H1 (cell line): ENCODE data around the gene BAIAP2. TPM values are rescaled to one million over a fixed set of nuclear protein-coding genes. Genes with fewer than 3 reads are reported as not detected.

Source experiments
- ASH2L ChIP-seq: fragments of 200-600, 300-600 bp; sonication (generic); IDR thresholded peaks from one replicate; pipeline ENCODE4 v1.7.1; 2017; ENCODE audit warnings: low read length
- CBX5 ChIP-seq: fragments of 300-800, 300-1000 bp; sonication (generic); IDR thresholded peaks from 2 replicates; pipeline ENCODE4 v1.7.1; 2016; ENCODE audit warnings: antibody characterized with exemption, low read length, low read depth
- CBX8 ChIP-seq: fragments of 300-800, 300-1000 bp; sonication (generic); IDR thresholded peaks from 2 replicates; pipeline ENCODE4 v1.7.1; 2016; ENCODE audit warnings: low read depth, low read length, borderline replicate concordance
- GTF2F1 ChIP-seq: IDR thresholded peaks from 2 replicates; pipeline ENCODE4 v1.6.1; 2012; ENCODE audit warnings: low read depth, low read length, improper control_type of control experiment, borderline replicate concordance
- JUN ChIP-seq: IDR thresholded peaks from 2 replicates; pipeline ENCODE4 v1.6.1; 2011; ENCODE audit warnings: low read depth, mild to moderate bottlenecking, improper control_type of control experiment, low read length
- NANOG ChIP-seq: IDR thresholded peaks from 2 replicates; pipeline ENCODE4 v1.6.1; 2011; ENCODE audit warnings: low read length, low read depth, mild to moderate bottlenecking, inconsistent platforms; ENCODE audit not compliant: insufficient read depth, poor library complexity, severe bottlenecking
- RNF2 ChIP-seq: fragments of 200-900, 300-1000 bp; sonication (generic); IDR thresholded peaks from 2 replicates; pipeline ENCODE4 v1.7.1; 2016; ENCODE audit warnings: borderline replicate concordance, low read depth, mild to moderate bottlenecking, antibody characterized with exemption, low read length; ENCODE audit not compliant: poor library complexity, severe bottlenecking; ENCODE audit errors: missing control alignments
- RXRA ChIP-seq: IDR thresholded peaks from 2 replicates; pipeline ENCODE4 v1.6.1; 2011; ENCODE audit warnings: low read depth, mild to moderate bottlenecking, low read length, moderate library complexity; ENCODE audit not compliant: insufficient read depth
- SRF ChIP-seq: IDR thresholded peaks from 2 replicates; pipeline ENCODE4 v1.6.1; 2011; ENCODE audit warnings: mild to moderate bottlenecking, low read depth, low read length, moderate library complexity
- TBP ChIP-seq: IDR thresholded peaks from 2 replicates; pipeline ENCODE4 v1.6.1; 2011; ENCODE audit warnings: low read depth, low read length, improper control_type of control experiment
- polyA plus RNA-seq, 7 experiments: library from polyadenylated mRNA; depleted of rRNA in 3 of 7; stranded (reverse) in 5 of 7; unstranded in 2 of 7; fragments of >200 nt in 5 of 7; fragments of 200-250 nt in 2 of 7; gene quantifications; 1 replicate in 5 of 7; 2 replicates in 1 of 7; 4 replicates in 1 of 7; pipeline versions ENCODE4 v1.2.1 to v1.2.3, GENCODE V29; 2011 to 2013; ENCODE audit warnings: missing spikeins in 2 of 7, mixed read lengths in 2 of 7
- total RNA-seq: library from RNA; stranded (reverse); fragmentation: NEBNext Ultra II Directional; extraction: Animal tissue kit (Norgen Biotek cat#: 25700); gene quantifications from 2 replicates; pipeline ENCODE4 v1.2.1, GENCODE V29; 2021
- TF ChIP-seq, protein P1 (sequence below): IDR thresholded peaks from 2 replicates; pipeline ENCODE4 v1.6.1; 2012; ENCODE audit warnings: low read length, inconsistent platforms

BAIAP2 gene
- total and polyA plus RNA-seq, 2 of the 8 experiments (the other 6 are each of a cell fraction or from before 2014, with no cell fraction given), result 10.0 to 22.8 TPM

DNA sequence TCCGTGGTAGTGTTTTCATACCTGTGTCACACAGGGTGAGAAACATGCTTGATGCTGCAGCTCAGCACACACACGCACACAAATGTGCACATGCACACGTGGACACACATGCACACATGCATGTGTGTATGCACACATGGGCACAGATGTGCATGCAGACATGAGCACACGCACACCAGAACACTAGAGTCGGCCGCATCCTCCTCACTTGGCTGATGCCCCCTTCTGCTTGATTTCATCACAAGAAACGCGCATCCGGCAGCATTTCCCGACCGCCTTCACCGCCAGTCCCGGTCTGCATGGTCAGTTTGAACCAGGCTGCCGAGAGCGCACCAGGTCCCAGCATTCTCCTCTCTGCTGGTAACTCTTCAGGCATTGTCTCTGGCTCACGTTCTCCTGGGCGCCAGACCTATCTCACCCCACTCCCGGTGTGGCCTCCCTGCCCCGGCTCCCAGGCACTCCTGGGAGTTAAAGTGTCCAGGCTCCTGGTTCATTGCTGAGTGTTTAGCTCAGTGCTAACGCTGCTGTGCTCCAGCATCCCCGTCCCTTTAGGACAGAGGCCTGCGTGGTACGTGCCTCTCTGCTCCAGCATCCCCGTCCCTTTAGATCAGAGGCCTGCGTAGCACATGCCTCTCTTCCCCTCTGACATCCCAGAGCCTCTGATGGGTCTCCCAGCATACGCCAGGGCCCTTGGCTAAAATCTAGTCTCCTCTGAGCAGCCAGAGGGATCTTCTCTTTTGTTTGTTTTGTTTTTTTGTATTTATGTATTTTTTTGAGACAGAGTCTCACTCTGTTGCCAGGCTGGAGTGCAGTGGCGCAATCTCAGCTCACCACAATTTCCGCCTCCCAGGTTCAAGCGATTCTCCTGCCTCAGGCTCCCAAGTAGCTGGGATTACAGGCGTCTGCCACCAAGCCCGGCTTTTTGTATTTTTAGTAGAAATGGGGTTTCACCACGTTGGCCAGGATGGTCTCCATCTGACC is 16.0 kb downstream of the BAIAP2 start (continued):
- TF ChIP-seq, protein P1, sequence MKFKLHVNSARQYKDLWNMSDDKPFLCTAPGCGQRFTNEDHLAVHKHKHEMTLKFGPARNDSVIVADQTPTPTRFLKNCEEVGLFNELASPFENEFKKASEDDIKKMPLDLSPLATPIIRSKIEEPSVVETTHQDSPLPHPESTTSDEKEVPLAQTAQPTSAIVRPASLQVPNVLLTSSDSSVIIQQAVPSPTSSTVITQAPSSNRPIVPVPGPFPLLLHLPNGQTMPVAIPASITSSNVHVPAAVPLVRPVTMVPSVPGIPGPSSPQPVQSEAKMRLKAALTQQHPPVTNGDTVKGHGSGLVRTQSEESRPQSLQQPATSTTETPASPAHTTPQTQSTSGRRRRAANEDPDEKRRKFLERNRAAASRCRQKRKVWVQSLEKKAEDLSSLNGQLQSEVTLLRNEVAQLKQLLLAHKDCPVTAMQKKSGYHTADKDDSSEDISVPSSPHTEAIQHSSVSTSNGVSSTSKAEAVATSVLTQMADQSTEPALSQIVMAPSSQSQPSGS, result no peak
- TF ChIP-seq JUN (no peak), NANOG (no peak), RNF2 (no peak), CBX8 (no peak), SRF (no peak), CBX5 (no peak), TBP (no peak), RXRA (no peak), ASH2L (no peak), GTF2F1 (no peak)
